ENCODE data around the gene SOAT2. TPM values are rescaled to one million over a fixed set of nuclear protein-coding genes. Genes with fewer than 3 reads are reported as not detected.
A peak's percentile ranks its signal among the peaks of the same experiment; 100 is the strongest.

SOAT2 gene
- polyA plus RNA-seq, 1 donor = 126 TPM

- Histone ChIP-seq H3K36me3 (ENCODE audit: control insufficient read depth, insufficient read depth, low read length) (peaks cover 56% of the 10 kb centered on the region), H3K4me3 (ENCODE audit: low read length) (no peak overlapping the region), H3K27ac (ENCODE audit: low read length) (no peak overlapping the region), H3K27me3 (ENCODE audit: control insufficient read depth, insufficient read depth, low read length) (no peaks in the 10 kb centered on the region), H3K4me1 (ENCODE audit: control insufficient read depth, insufficient read depth, low read length) (peaks cover 16% of the 10 kb centered on the region), H3K9me3 (ENCODE audit: control insufficient read depth, low read depth, low read length) (no peaks in the 10 kb centered on the region)
- no CpG with 5 or more reads among the region's 24 CpGs for WGBS (ENCODE audit: insufficient coverage, low lambda C conversion rate)
- no peak for DNase-seq
Measured at GRCh38 chr12:53059434-53060063, 43.7 kb upstream of the SOAT2 start.

DNA sequence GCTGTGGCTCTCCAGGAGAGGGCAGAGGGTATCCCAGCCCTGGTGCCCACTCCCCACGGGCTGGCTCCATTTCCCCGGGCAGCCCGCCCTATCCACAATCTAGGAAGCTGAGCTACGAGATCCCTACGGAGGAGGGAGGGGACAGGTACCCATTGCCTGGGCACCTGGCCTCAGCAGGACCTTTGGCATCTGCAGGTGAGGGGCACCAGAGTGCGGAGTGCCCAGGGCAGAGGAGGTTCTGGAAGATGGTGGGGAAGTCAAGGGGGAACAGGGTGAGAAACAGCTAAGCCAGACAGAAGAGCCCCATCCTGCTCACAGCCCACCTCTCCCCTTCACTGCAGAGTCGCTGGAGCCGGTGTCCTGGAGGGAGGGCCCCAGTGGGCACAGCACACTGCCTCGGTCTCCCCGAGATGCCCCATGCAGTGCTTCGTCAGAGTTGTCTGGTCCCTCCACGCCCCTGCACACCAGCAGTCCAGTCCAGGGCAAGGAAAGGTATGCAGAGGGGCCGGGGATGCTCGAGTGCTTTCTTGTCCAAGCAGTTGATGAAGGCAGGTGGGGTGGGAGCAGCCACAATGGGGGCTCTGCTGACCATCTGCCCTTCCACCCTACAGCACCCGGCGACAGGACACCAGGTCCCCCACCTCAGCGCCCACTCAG, 43.1 kb upstream of the SOAT2 start:
- H3K27ac ChIP-seq (ENCODE audit: low read length) = no peak overlapping the region
- DNase-seq = no peak
- peaks cover 16% of the 10 kb centered on the region for H3K4me1 ChIP-seq (ENCODE audit: control insufficient read depth, insufficient read depth, low read length)
- no peaks in the 10 kb centered on the region for H3K9me3 ChIP-seq (ENCODE audit: control insufficient read depth, low read depth, low read length)
- H3K36me3 ChIP-seq (ENCODE audit: control insufficient read depth, insufficient read depth, low read length) = peaks cover 61% of the 10 kb centered on the region
- WGBS (ENCODE audit: insufficient coverage, low lambda C conversion rate) = no CpG with 5 or more reads among the region's 17 CpGs
- H3K27me3 ChIP-seq (ENCODE audit: control insufficient read depth, insufficient read depth, low read length) = no peaks in the 10 kb centered on the region
- no peak overlapping the region for H3K4me3 ChIP-seq (ENCODE audit: low read length)

- peaks cover 64% of the 10 kb centered on the region for H3K36me3 ChIP-seq (ENCODE audit: control insufficient read depth, insufficient read depth, low read length)
- H3K4me1 ChIP-seq (ENCODE audit: control insufficient read depth, insufficient read depth, low read length) = peaks cover 16% of the 10 kb centered on the region
- WGBS (ENCODE audit: insufficient coverage, low lambda C conversion rate) = no CpG with 5 or more reads among the region's 18 CpGs
- no peak for DNase-seq
- H3K9me3 ChIP-seq (ENCODE audit: control insufficient read depth, low read depth, low read length) = no peaks in the 10 kb centered on the region
- no peaks in the 10 kb centered on the region for H3K27me3 ChIP-seq (ENCODE audit: control insufficient read depth, insufficient read depth, low read length)
- H3K4me3 ChIP-seq (ENCODE audit: low read length) = no peak overlapping the region
- no peak overlapping the region for H3K27ac ChIP-seq (ENCODE audit: low read length)
Measured at GRCh38 chr12:53060721-53061276, 42.5 kb upstream of the SOAT2 start.

GRCh38 chr12:53061404-53062010, 41.8 kb upstream of the SOAT2 start:
- Histone ChIP-seq H3K4me3 (ENCODE audit: low read length) (no peak overlapping the region), H3K4me1 (ENCODE audit: control insufficient read depth, insufficient read depth, low read length) (peaks cover 16% of the 10 kb centered on the region), H3K27ac (ENCODE audit: low read length) (no peak overlapping the region), H3K9me3 (ENCODE audit: control insufficient read depth, low read depth, low read length) (no peaks in the 10 kb centered on the region), H3K36me3 (ENCODE audit: control insufficient read depth, insufficient read depth, low read length) (peaks cover 68% of the 10 kb centered on the region), H3K27me3 (ENCODE audit: control insufficient read depth, insufficient read depth, low read length) (no peaks in the 10 kb centered on the region)
- peak in 1 of 2 donors; percentile 68 for DNase-seq
- no CpG with 5 or more reads among the region's 5 CpGs for WGBS (ENCODE audit: insufficient coverage, low lambda C conversion rate)

DNA sequence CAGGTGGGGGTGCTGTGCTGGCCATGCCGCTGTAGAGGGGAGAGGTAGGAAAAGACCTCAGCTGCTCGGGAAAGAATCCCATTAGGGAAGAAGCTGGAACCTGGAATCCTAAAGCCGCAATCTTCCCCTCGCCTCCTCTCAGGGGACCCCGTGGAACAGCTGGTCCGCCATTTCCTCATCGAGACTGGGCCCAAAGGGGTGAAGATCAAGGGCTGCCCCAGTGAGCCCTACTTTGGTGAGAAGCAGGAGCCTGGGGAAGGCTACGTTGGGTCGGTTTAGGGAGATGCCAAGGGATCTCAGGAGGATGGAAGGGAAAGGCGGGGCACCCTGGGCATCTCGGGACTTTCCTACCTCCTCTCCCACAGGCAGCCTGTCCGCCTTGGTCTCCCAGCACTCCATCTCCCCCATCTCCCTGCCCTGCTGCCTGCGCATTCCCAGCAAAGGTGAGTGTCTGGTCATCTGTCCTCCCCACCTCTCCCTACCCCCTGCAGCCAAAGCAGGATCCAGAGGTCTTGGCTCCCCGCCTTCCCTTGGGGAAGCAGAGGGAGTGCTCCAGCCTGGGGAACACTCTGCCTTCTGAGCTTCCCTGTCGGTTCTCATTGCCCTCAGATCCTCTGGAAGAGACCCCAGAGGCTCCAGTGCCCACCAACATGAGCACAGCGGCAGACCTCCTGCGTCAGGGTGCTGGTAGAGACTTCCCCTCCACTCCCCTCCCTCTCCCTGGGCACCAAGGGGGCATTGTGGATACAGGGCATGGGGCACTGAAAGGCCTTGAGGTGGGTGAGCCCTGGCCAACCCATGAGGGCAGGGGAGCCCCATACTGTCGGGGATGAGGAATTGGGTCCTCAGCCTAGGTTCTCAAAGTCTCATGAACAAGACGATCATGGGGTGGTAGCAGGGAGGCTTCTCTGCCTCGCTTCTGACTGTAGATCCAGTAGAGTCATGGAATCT, 41.0 kb upstream of the SOAT2 start:
- Histone ChIP-seq H3K9me3 (ENCODE audit: control insufficient read depth, low read depth, low read length) (no peaks in the 10 kb centered on the region), H3K27ac (ENCODE audit: low read length) (no peak overlapping the region), H3K27me3 (ENCODE audit: control insufficient read depth, insufficient read depth, low read length) (no peaks in the 10 kb centered on the region), H3K4me1 (ENCODE audit: control insufficient read depth, insufficient read depth, low read length) (peaks cover 16% of the 10 kb centered on the region), H3K36me3 (ENCODE audit: control insufficient read depth, insufficient read depth, low read length) (peaks cover 72% of the 10 kb centered on the region), H3K4me3 (ENCODE audit: low read length) (no peak overlapping the region)
- no peak for DNase-seq
- WGBS (ENCODE audit: insufficient coverage, low lambda C conversion rate) = no CpG with 5 or more reads among the region's 20 CpGs

DNA sequence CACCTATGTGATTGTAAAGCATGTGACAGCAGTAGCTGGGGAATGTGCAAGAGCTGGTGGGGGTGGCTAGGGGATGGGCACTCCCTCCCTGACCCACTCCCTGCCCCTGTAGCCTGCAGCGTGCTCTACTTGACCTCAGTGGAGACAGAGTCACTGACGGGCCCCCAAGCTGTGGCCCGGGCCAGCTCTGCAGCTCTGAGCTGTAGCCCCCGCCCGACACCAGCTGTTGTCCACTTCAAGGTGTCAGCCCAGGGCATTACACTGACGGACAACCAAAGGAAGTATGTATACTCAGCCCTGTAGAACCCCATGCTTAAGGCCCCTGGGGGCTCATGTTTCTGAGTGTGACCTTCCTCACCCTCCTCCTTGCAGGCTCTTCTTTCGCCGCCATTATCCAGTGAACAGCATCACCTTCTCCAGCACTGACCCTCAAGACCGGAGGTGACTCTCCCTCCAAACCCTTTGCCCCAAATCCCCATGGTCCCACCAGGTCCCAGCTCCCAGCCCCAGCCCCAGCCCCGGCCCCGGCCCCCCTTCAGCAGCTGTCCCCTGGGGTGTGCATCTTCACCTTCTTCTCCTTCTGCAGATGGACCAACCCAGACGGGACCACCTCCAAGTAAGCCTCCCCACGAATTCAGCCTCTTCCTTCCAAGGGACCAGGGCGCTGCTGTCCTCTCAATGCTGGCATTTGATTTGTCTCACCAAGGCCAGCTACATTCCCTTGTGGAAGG, 40.1 kb upstream of the SOAT2 start:
- Histone ChIP-seq H3K27me3 (ENCODE audit: control insufficient read depth, insufficient read depth, low read length) (no peaks in the 10 kb centered on the region), H3K4me3 (ENCODE audit: low read length) (no peak overlapping the region), H3K4me1 (ENCODE audit: control insufficient read depth, insufficient read depth, low read length) (peaks cover 16% of the 10 kb centered on the region), H3K27ac (ENCODE audit: low read length) (no peak overlapping the region), H3K36me3 (ENCODE audit: control insufficient read depth, insufficient read depth, low read length) (peaks cover 75% of the 10 kb centered on the region), H3K9me3 (ENCODE audit: control insufficient read depth, low read depth, low read length) (no peaks in the 10 kb centered on the region)
- no peak for DNase-seq
- WGBS (ENCODE audit: insufficient coverage, low lambda C conversion rate) = no CpG with 5 or more reads among the region's 14 CpGs

DNA sequence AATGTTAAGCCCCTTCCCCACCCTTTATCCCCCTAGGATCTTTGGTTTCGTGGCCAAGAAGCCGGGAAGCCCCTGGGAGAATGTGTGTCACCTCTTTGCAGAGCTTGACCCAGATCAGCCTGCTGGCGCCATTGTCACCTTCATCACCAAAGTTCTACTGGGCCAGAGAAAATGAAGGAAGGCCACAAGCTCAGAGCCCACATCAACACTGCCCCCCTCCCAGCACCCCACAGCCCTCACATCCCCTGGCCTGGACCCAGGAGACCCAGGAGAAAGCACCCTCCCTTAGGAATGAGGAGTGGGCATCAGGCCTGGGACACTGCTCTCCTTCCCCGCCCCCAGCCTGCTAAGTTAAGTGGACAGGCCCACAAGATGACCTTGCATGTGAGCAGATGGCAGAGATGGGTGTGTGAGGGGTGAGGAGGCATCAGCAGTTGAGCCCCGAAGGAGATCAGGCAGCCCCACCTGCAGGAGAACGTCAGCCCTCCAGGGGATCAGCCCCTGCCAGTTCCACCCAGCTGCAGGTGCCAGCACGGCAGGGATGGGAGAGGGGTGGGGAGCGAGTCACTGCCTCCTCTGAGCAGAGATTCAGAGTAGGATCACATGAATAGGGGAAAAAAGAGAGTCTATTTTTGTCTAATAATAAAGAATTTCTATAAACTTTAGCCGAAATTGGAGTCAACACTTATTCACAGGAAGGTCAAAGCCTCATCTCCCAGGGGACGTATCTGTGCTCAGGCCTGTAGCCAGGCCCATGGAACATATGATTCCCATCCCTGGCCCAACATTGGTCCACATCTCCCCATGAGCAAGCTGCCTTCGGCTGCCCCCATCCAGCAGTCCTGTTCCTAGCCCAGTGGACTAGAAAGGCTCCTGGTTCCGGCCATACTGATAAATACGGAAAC, 39.3 kb upstream of the SOAT2 start:
- Histone ChIP-seq H3K36me3 (ENCODE audit: control insufficient read depth, insufficient read depth, low read length) (peaks cover 78% of the 10 kb centered on the region), H3K9me3 (ENCODE audit: control insufficient read depth, low read depth, low read length) (no peaks in the 10 kb centered on the region), H3K4me1 (ENCODE audit: control insufficient read depth, insufficient read depth, low read length) (peaks cover 16% of the 10 kb centered on the region), H3K27me3 (ENCODE audit: control insufficient read depth, insufficient read depth, low read length) (no peaks in the 10 kb centered on the region), H3K4me3 (ENCODE audit: low read length) (no peak overlapping the region), H3K27ac (ENCODE audit: low read length) (no peak overlapping the region)
- WGBS (ENCODE audit: insufficient coverage, low lambda C conversion rate) = no CpG with 5 or more reads among the region's 13 CpGs
- DNase-seq = peak in 1 of 2 donors; percentile 4

- Histone ChIP-seq H3K27me3 (ENCODE audit: control insufficient read depth, insufficient read depth, low read length) (no peaks in the 10 kb centered on the region), H3K4me3 (ENCODE audit: low read length) (no peak overlapping the region), H3K27ac (ENCODE audit: low read length) (no peak overlapping the region), H3K4me1 (ENCODE audit: control insufficient read depth, insufficient read depth, low read length) (peaks cover 16% of the 10 kb centered on the region), H3K36me3 (ENCODE audit: control insufficient read depth, insufficient read depth, low read length) (peaks cover 84% of the 10 kb centered on the region), H3K9me3 (ENCODE audit: control insufficient read depth, low read depth, low read length) (no peaks in the 10 kb centered on the region)
- no CpG with 5 or more reads among the region's 11 CpGs for WGBS (ENCODE audit: insufficient coverage, low lambda C conversion rate)
- DNase-seq = peak in 1 of 2 donors; percentile 5
Measured at GRCh38 chr12:53064613-53065436, 38.5 kb upstream of the SOAT2 start.

Measured in large intestine (tissue), 3 donors.